ENCODE measurements around the gene MIX23. TPM values are rescaled to one million over a fixed set of nuclear protein-coding genes. Genes with fewer than 3 reads are reported as not detected.
A peak's percentile ranks its signal among the peaks of the same experiment; 100 is the strongest.

Gene MIX23
- total RNA-seq, 3 donors from 2014 or later, result 143 to 160 (median 156) TPM

- H3K36me3 Mint-ChIP-seq (ENCODE audit: insufficient read depth), result peaks cover 44% of the 10 kb centered on the region
Observed at GRCh38 chr3:122405015-122405414, 22.0 kb upstream of the MIX23 start.

GRCh38 chr3:122403489-122403888 lies 20.5 kb upstream of the MIX23 start:
- Mint-ChIP-seq H3K9me3 (no peaks in the 10 kb centered on the region), H3K4me3 (no peak overlapping the region), H3K4me1 (ENCODE audit: low read depth) (peaks cover 4% of the 10 kb centered on the region), H3K36me3 (ENCODE audit: insufficient read depth) (peaks cover 35% of the 10 kb centered on the region), H3K27me3 (ENCODE audit: low read depth) (no peaks in the 10 kb centered on the region)
- ATAC-seq (no peak), DNase-seq (no peak)

More at GRCh38 chr3:122405015-122405414, 22.0 kb upstream of the MIX23 start:
- ATAC-seq (no peak), DNase-seq (no peak)
- Mint-ChIP-seq H3K9me3 (no peaks in the 10 kb centered on the region), H3K27me3 (ENCODE audit: low read depth) (no peaks in the 10 kb centered on the region), H3K4me3 (no peak overlapping the region), H3K4me1 (ENCODE audit: low read depth) (peaks cover 10% of the 10 kb centered on the region)

GRCh38 chr3:122398920-122399319 lies 15.9 kb upstream of the MIX23 start:
- ATAC-seq, result no peak
- Mint-ChIP-seq H3K9me3 (no peaks in the 10 kb centered on the region), H3K36me3 (ENCODE audit: insufficient read depth) (peaks cover 13% of the 10 kb centered on the region), H3K4me3 (no peak overlapping the region), H3K27me3 (ENCODE audit: low read depth) (no peaks in the 10 kb centered on the region), H3K4me1 (ENCODE audit: low read depth) (peaks cover 21% of the 10 kb centered on the region)
- no peak for DNase-seq

- no peak for ATAC-seq
- peaks cover 4% of the 10 kb centered on the region for H3K36me3 Mint-ChIP-seq (ENCODE audit: insufficient read depth)
- no peak overlapping the region for H3K4me3 Mint-ChIP-seq
- H3K27me3 Mint-ChIP-seq (ENCODE audit: low read depth), result no peaks in the 10 kb centered on the region
- peaks cover 21% of the 10 kb centered on the region for H3K4me1 Mint-ChIP-seq (ENCODE audit: low read depth)
- DNase-seq, result no peak
- no peaks in the 10 kb centered on the region for H3K9me3 Mint-ChIP-seq
Observed at GRCh38 chr3:122397201-122397600, 14.2 kb upstream of the MIX23 start.

GRCh38 chr3:122396511-122396910 lies 13.5 kb upstream of the MIX23 start:
- Mint-ChIP-seq H3K4me3 (no peak overlapping the region), H3K9me3 (no peaks in the 10 kb centered on the region), H3K36me3 (ENCODE audit: insufficient read depth) (peaks cover 4% of the 10 kb centered on the region), H3K27me3 (ENCODE audit: low read depth) (no peaks in the 10 kb centered on the region), H3K4me1 (ENCODE audit: low read depth) (peaks cover 21% of the 10 kb centered on the region)
- no peak for DNase-seq
- no peak for ATAC-seq

- peaks cover 4% of the 10 kb centered on the region for H3K36me3 Mint-ChIP-seq (ENCODE audit: insufficient read depth)
- no peak for DNase-seq
- H3K4me1 Mint-ChIP-seq (ENCODE audit: low read depth), result peaks cover 21% of the 10 kb centered on the region
- H3K27me3 Mint-ChIP-seq (ENCODE audit: low read depth), result no peaks in the 10 kb centered on the region
- no peak overlapping the region for H3K4me3 Mint-ChIP-seq
- H3K9me3 Mint-ChIP-seq, result no peaks in the 10 kb centered on the region
- ATAC-seq, result no peak
Observed at GRCh38 chr3:122395582-122395981, 12.6 kb upstream of the MIX23 start.

GRCh38 chr3:122394173-122394572 lies 11.1 kb upstream of the MIX23 start:
- Mint-ChIP-seq H3K36me3 (ENCODE audit: insufficient read depth) (peaks cover 4% of the 10 kb centered on the region), H3K4me1 (ENCODE audit: low read depth) (peaks cover 21% of the 10 kb centered on the region)
- no peak for ATAC-seq

GRCh38 chr3:122392868-122393844 lies 10.1 kb upstream of the MIX23 start:
- Mint-ChIP-seq H3K9me3 (no peaks in the 10 kb centered on the region), H3K36me3 (ENCODE audit: insufficient read depth) (peaks cover 6% of the 10 kb centered on the region), H3K27me3 (ENCODE audit: low read depth) (no peaks in the 10 kb centered on the region), H3K4me1 (ENCODE audit: low read depth) (peaks cover 27% of the 10 kb centered on the region), H3K4me3 (no peak overlapping the region)
- ATAC-seq (peak in 1 of 2 donors; percentile 43), DNase-seq (no peak)

More at GRCh38 chr3:122394173-122394572, 11.1 kb upstream of the MIX23 start:
- DNase-seq, result no peak
- no peaks in the 10 kb centered on the region for H3K27me3 Mint-ChIP-seq (ENCODE audit: low read depth)
- H3K4me3 Mint-ChIP-seq, result no peak overlapping the region
- no peaks in the 10 kb centered on the region for H3K9me3 Mint-ChIP-seq

GRCh38 chr3:122391681-122392446 lies 8.8 kb upstream of the MIX23 start:
- peaks cover 32% of the 10 kb centered on the region for H3K4me1 Mint-ChIP-seq (ENCODE audit: low read depth)
- DNase-seq (no peak), ATAC-seq (no peak)
- peaks cover 16% of the 10 kb centered on the region for H3K36me3 Mint-ChIP-seq (ENCODE audit: insufficient read depth)
- H3K27me3 Mint-ChIP-seq (ENCODE audit: low read depth), result no peaks in the 10 kb centered on the region
- H3K4me3 Mint-ChIP-seq, result no peak overlapping the region
- no peaks in the 10 kb centered on the region for H3K9me3 Mint-ChIP-seq

- H3K9me3 Mint-ChIP-seq, result no peaks in the 10 kb centered on the region
- ATAC-seq (no peak), DNase-seq (no peak)
- H3K36me3 Mint-ChIP-seq (ENCODE audit: insufficient read depth), result peaks cover 18% of the 10 kb centered on the region
- peaks cover 33% of the 10 kb centered on the region for H3K4me1 Mint-ChIP-seq (ENCODE audit: low read depth)
- no peaks in the 10 kb centered on the region for H3K27me3 Mint-ChIP-seq (ENCODE audit: low read depth)
- H3K4me3 Mint-ChIP-seq, result no peak overlapping the region
Observed at GRCh38 chr3:122390665-122391064, 7.6 kb upstream of the MIX23 start.

- Mint-ChIP-seq H3K9me3 (no peaks in the 10 kb centered on the region), H3K27me3 (ENCODE audit: low read depth) (no peaks in the 10 kb centered on the region), H3K36me3 (ENCODE audit: insufficient read depth) (peaks cover 18% of the 10 kb centered on the region), H3K4me3 (no peak overlapping the region), H3K4me1 (ENCODE audit: low read depth) (peaks cover 30% of the 10 kb centered on the region)
- DNase-seq, result no peak
- no peak for ATAC-seq
Observed at GRCh38 chr3:122389892-122390291, 6.9 kb upstream of the MIX23 start.

GRCh38 chr3:122389197-122389596 lies 6.2 kb upstream of the MIX23 start:
- Mint-ChIP-seq H3K4me3 (no peak overlapping the region), H3K27me3 (ENCODE audit: low read depth) (no peaks in the 10 kb centered on the region)

GRCh38 chr3:122387709-122388108 lies 4.7 kb upstream of the MIX23 start:
- Mint-ChIP-seq H3K36me3 (ENCODE audit: insufficient read depth) (peaks cover 16% of the 10 kb centered on the region), H3K27me3 (ENCODE audit: low read depth) (no peaks in the 10 kb centered on the region), H3K4me1 (ENCODE audit: low read depth) (peaks cover 34% of the 10 kb centered on the region), H3K4me3 (no peak overlapping the region), H3K9me3 (no peaks in the 10 kb centered on the region)
- DNase-seq (no peak), ATAC-seq (no peak)

More at GRCh38 chr3:122389197-122389596, 6.2 kb upstream of the MIX23 start:
- ATAC-seq, result no peak
- Mint-ChIP-seq H3K36me3 (ENCODE audit: insufficient read depth) (peaks cover 18% of the 10 kb centered on the region), H3K4me1 (ENCODE audit: low read depth) (peaks cover 34% of the 10 kb centered on the region), H3K9me3 (no peaks in the 10 kb centered on the region)
- DNase-seq, result no peak
